ENCODE results near the gene C19orf81.
A peak's percentile ranks its signal among the peaks of the same experiment; 100 is the strongest.

DNA sequence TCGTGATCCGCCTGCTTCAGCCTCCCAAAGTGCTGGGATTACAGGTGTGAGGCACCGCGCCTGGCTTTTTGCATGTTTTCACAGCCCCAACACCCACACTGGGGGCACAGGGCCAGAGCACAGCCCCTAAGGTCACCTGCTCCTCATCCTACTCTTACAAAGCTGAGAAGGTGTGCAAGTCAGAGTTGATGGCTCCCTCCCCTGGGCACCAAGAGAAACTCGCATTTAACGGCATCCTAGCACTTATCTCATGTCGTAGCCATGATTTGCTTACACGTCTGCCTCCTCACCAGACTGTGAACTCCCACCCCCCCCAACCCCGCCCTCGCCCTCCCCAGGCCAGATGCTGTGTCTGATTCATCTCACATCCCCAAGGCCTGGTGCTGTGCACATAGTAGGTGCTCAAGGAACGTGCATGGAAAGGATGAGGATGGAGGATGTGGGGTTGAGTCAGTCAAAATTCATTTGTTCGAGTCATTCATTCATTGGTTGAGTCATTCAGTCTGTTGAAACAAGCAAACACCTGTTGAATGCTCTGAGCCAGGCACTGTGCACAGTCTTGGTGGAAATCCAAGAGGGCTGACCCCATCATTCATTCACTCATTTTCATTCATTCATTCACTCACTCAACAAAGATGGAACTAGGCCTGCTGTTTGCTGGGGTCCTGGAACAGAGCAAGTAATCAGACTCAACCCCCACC, 59.1 kb downstream of the C19orf81 start:
- TF ChIP-seq NCOA1 (IDR thresholded peaks at IDR 0.05; ENCODE audit: low read depth) (no peak), FOXK1 (CRISPR knock-in tag; IDR thresholded peaks at IDR 0.05; ENCODE audit: borderline replicate concordance) (no peak), ESRRA (IDR thresholded peaks at IDR 0.05; ENCODE audit: borderline replicate concordance, low read depth) (no peak), JUND (IDR thresholded peaks at IDR 0.05; ENCODE audit: borderline replicate concordance, low read depth, low read length) (no peak), JUND (tag; IDR thresholded peaks at IDR 0.05; ENCODE audit: borderline replicate concordance, low read depth, low read length) (no peak), MIER1 (IDR thresholded peaks at IDR 0.05; ENCODE audit: low read depth) (no peak), POLR2AphosphoS5 (IDR thresholded peaks at IDR 0.05; ENCODE audit: control insufficient read depth, insufficient read depth, low read depth, low read length) (no peak), CSDE1 (IDR thresholded peaks at IDR 0.05) (no peak), ZNF668 (CRISPR knock-in tag; IDR thresholded peaks at IDR 0.05) (no peak), MCM2 (IDR thresholded peaks at IDR 0.05; ENCODE audit: low read depth) (no peak), HDAC6 (IDR thresholded peaks at IDR 0.05; ENCODE audit: low read depth, low read length) (no peak), TAF7 (tag; IDR thresholded peaks at IDR 0.05) (no peak)
- TF ChIP-seq, protein P1, sequence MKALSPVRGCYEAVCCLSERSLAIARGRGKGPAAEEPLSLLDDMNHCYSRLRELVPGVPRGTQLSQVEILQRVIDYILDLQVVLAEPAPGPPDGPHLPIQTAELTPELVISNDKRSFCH (CRISPR knock-in tag; IDR thresholded peaks at IDR 0.05), result no peak
- TF ChIP-seq, protein P1 (tag; IDR thresholded peaks at IDR 0.05), result no peak
- TF ChIP-seq, protein P2, sequence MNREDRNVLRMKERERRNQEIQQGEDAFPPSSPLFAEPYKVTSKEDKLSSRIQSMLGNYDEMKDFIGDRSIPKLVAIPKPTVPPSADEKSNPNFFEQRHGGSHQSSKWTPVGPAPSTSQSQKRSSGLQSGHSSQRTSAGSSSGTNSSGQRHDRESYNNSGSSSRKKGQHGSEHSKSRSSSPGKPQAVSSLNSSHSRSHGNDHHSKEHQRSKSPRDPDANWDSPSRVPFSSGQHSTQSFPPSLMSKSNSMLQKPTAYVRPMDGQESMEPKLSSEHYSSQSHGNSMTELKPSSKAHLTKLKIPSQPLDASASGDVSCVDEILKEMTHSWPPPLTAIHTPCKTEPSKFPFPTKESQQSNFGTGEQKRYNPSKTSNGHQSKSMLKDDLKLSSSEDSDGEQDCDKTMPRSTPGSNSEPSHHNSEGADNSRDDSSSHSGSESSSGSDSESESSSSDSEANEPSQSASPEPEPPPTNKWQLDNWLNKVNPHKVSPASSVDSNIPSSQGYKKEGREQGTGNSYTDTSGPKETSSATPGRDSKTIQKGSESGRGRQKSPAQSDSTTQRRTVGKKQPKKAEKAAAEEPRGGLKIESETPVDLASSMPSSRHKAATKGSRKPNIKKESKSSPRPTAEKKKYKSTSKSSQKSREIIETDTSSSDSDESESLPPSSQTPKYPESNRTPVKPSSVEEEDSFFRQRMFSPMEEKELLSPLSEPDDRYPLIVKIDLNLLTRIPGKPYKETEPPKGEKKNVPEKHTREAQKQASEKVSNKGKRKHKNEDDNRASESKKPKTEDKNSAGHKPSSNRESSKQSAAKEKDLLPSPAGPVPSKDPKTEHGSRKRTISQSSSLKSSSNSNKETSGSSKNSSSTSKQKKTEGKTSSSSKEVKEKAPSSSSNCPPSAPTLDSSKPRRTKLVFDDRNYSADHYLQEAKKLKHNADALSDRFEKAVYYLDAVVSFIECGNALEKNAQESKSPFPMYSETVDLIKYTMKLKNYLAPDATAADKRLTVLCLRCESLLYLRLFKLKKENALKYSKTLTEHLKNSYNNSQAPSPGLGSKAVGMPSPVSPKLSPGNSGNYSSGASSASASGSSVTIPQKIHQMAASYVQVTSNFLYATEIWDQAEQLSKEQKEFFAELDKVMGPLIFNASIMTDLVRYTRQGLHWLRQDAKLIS (CRISPR knock-in tag; IDR thresholded peaks at IDR 0.05), result no peak
- TF ChIP-seq, protein P3, sequence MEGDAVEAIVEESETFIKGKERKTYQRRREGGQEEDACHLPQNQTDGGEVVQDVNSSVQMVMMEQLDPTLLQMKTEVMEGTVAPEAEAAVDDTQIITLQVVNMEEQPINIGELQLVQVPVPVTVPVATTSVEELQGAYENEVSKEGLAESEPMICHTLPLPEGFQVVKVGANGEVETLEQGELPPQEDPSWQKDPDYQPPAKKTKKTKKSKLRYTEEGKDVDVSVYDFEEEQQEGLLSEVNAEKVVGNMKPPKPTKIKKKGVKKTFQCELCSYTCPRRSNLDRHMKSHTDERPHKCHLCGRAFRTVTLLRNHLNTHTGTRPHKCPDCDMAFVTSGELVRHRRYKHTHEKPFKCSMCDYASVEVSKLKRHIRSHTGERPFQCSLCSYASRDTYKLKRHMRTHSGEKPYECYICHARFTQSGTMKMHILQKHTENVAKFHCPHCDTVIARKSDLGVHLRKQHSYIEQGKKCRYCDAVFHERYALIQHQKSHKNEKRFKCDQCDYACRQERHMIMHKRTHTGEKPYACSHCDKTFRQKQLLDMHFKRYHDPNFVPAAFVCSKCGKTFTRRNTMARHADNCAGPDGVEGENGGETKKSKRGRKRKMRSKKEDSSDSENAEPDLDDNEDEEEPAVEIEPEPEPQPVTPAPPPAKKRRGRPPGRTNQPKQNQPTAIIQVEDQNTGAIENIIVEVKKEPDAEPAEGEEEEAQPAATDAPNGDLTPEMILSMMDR (IDR thresholded peaks at IDR 0.05 in 2 of 3, conservative IDR thresholded peaks at IDR 0.05 in 1 of 3; ENCODE audit: insufficient read depth in 2 of 3, low read depth in 1 of 3, low read length in 3 of 3), result peak in 2 of 3 experiments; percentile 17 to 35; a peak in 2 of 6 replicates

Measured in K562 (cell line).